ENCODE measurements around the gene MPG.

DNA sequence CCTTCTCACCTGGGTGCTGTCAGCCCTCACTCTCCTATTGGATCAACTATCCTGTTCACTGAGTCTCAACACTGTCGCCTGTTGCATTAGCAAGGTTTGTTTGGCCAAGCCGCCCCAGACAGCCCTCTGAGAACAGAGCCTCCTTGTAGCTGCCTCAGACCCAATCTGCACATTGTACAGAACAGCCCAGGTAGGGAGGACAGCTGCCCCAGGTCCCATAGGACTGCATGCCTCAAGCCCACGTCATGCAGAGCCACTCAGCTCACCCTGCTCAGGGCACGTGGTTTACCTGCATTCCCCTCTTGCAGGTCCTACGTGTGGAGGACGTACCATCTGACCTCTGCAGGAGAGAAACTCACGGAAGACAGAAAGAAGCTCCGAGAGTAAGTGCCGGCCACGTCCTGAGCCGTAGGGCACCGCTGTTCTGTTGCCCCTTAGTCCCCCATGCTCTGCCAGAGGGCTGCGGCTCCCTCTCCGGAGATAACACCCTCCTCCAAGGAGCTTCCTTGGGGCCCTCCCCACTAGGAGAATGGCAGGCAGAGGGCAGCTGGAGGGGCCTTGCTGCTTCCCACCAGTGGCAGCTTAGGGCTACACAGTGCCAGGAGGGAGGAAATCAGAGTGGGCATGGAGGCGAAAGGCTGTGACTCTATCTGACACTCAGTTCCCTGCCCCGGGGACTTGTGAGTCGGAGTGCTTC is 21.6 kb upstream of the MPG start:
- TF ChIP-seq, protein P1, sequence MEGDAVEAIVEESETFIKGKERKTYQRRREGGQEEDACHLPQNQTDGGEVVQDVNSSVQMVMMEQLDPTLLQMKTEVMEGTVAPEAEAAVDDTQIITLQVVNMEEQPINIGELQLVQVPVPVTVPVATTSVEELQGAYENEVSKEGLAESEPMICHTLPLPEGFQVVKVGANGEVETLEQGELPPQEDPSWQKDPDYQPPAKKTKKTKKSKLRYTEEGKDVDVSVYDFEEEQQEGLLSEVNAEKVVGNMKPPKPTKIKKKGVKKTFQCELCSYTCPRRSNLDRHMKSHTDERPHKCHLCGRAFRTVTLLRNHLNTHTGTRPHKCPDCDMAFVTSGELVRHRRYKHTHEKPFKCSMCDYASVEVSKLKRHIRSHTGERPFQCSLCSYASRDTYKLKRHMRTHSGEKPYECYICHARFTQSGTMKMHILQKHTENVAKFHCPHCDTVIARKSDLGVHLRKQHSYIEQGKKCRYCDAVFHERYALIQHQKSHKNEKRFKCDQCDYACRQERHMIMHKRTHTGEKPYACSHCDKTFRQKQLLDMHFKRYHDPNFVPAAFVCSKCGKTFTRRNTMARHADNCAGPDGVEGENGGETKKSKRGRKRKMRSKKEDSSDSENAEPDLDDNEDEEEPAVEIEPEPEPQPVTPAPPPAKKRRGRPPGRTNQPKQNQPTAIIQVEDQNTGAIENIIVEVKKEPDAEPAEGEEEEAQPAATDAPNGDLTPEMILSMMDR (IDR thresholded peaks at IDR 0.05): no peak
- no peak for TF ChIP-seq POLR2AphosphoS5 (IDR thresholded peaks at IDR 0.05)
